Transverse colon (tissue), 4 donors: Measurements from ENCODE around the gene NBEAL1.
"Not testable (repeated sequence)": the region's sequence is repeated elsewhere in the genome, so short reads cannot be mapped to it uniquely, and the experiment has no call there.

Source experiments
- CTCF ChIP-seq, 5 experiments: fragments of 200-600 bp in 3 of 5; fragments of 450-650 bp in 2 of 5; sonication (generic) in 3 of 5; IDR thresholded peaks; 1 replicate in 2 of 5; 2 replicates in 3 of 5; pipeline ENCODE4 v1.5.1; 2016 to 2017; ENCODE audit warnings: antibody characterized with exemption in 5 of 5, inconsistent platforms in 3 of 5, mild to moderate bottlenecking in 2 of 5, moderate library complexity in 1 of 5
- EP300 ChIP-seq: sonication (generic); formaldehyde crosslinking; IDR thresholded peaks from one replicate; pipeline ENCODE4 v1.6.1; 2017; ENCODE audit warnings: antibody characterized with exemption, low read depth
- POLR2A ChIP-seq: fragments of 450-650 bp; IDR thresholded peaks from one replicate; pipeline ENCODE4 v1.6.1; 2016; ENCODE audit warnings: antibody characterized with exemption, mild to moderate bottlenecking, moderate library complexity
- POLR2AphosphoS5 ChIP-seq, 3 donors: sonication (generic); formaldehyde crosslinking; IDR thresholded peaks; one replicate each; pipeline ENCODE4 v1.6.1; 2016; ENCODE audit warnings: antibody characterized with exemption in 3 of 3

GRCh38 chr2:203191026-203191425 is 176.4 kb downstream of the NBEAL1 start:
- TF ChIP-seq POLR2A; CTCF (IDR thresholded peaks at IDR 0.05); EP300; POLR2AphosphoS5 (IDR thresholded peaks at IDR 0.05): not testable (repeated sequence)
